Body of pancreas (tissue), 4 donors: Measurements from ENCODE around the gene TLCD3B. TPM values are rescaled to one million over a fixed set of nuclear protein-coding genes. Genes with fewer than 3 reads are reported as not detected.

Experiments used
- ATAC-seq: fragments of 150-250 bp; one replicate; pipeline ENCODE4 v1.9.1; 2016
- DNase-seq, 4 donors: peaks; one replicate each; pipeline ENCODE4 v3.0.0-alpha.2; 2019
- H3K27ac ChIP-seq, 4 donors: fragments of 200-600 bp; sonication (generic); 1 replicate in 3 of 4; 2 replicates in 1 of 4; pipeline versions ENCODE4 v1.5.1 to v1.6.1; 2016 to 2019; ENCODE audit warnings: mild to moderate bottlenecking in 1 of 4, mixed read lengths in 1 of 4, moderate library complexity in 1 of 4
- H3K27me3 ChIP-seq, 2 donors: fragments of 200-600 bp; sonication (generic); one replicate each; pipeline ENCODE4 v1.6.0; 2016; ENCODE audit warnings: mild to moderate bottlenecking in 1 of 2
- H3K36me3 ChIP-seq, 2 donors: fragments of 200-600 bp; sonication (generic); replicated peaks in 1 of 2; 2 replicates each; pipeline ENCODE4 v1.5.1; 2016; ENCODE audit warnings: low read depth in 2 of 2; ENCODE audit not compliant: insufficient read depth in 1 of 2
- H3K4me1 ChIP-seq: fragments of 200-600 bp; sonication (generic); one replicate; pipeline ENCODE4 v1.6.0; 2016
- H3K4me3 ChIP-seq, 2 donors: fragments of 200-600 bp; sonication (generic); 1 replicate in 1 of 2; 2 replicates in 1 of 2; pipeline ENCODE4 v1.5.1; 2016 to 2019
- H3K9me3 ChIP-seq, 3 donors: fragments of 200-600 bp; sonication (generic); 1 replicate in 2 of 3; 2 replicates in 1 of 3; pipeline ENCODE4 v1.5.1; 2016
- POLR2A ChIP-seq, 3 donors: fragments of 450-650 bp; IDR thresholded peaks; one replicate each; pipeline ENCODE4 v1.6.1; 2016; ENCODE audit warnings: antibody characterized with exemption in 3 of 3, mild to moderate bottlenecking in 2 of 3
- WGBS, 2 donors: methylation state at CpG; one replicate each; pipeline ENCODE4 v1.1.5; 2017; 5-methylcytosine and 5-hydroxymethylcytosine counted together
- intact Hi-C: fragments of 100-400 bp; cut with DNase I; formaldehyde crosslinking; loops from one replicate; pipeline ENCODE4 v1.15.1; 2023
- total RNA-seq, 2 donors: library from RNA; depleted of rRNA; stranded (reverse); fragments of >200 nt; gene quantifications; one replicate each; pipeline ENCODE4 v1.1.0, GENCODE V29; 2016
- TF ChIP-seq, protein P1 (sequence below), 7 experiments: fragments of 450-650 bp in 4 of 7; fragments of 200-600 bp in 3 of 7; sonication (generic) in 3 of 7; IDR thresholded peaks; one replicate each; pipeline ENCODE4 v1.5.1; 2016 to 2019; ENCODE audit warnings: antibody characterized with exemption in 7 of 7

The TLCD3B gene
- total RNA-seq, 2 donors from 2014 or later = not detected

- DNase-seq (peak in 2 of 4 donors; percentile 23 to 32), ATAC-seq (no peak)
- no peak for TF ChIP-seq POLR2A (IDR thresholded peaks at IDR 0.05)
- TF ChIP-seq, protein P1, sequence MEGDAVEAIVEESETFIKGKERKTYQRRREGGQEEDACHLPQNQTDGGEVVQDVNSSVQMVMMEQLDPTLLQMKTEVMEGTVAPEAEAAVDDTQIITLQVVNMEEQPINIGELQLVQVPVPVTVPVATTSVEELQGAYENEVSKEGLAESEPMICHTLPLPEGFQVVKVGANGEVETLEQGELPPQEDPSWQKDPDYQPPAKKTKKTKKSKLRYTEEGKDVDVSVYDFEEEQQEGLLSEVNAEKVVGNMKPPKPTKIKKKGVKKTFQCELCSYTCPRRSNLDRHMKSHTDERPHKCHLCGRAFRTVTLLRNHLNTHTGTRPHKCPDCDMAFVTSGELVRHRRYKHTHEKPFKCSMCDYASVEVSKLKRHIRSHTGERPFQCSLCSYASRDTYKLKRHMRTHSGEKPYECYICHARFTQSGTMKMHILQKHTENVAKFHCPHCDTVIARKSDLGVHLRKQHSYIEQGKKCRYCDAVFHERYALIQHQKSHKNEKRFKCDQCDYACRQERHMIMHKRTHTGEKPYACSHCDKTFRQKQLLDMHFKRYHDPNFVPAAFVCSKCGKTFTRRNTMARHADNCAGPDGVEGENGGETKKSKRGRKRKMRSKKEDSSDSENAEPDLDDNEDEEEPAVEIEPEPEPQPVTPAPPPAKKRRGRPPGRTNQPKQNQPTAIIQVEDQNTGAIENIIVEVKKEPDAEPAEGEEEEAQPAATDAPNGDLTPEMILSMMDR (IDR thresholded peaks at IDR 0.05) = peak in 4 of 7 experiments; percentile 35 to 41 (median 39)
- intact Hi-C loops = no loop called here
- no peaks in the 10 kb centered on the region for H3K27me3 ChIP-seq
- no peaks in the 10 kb centered on the region for H3K9me3 ChIP-seq
- 80 to 88% methylated on average over 5 to 17 of the region's 17 CpGs for WGBS, 2 donors
- no peak overlapping the region for H3K4me3 ChIP-seq
- H3K27ac ChIP-seq = no peak overlapping the region
- H3K36me3 ChIP-seq = peaks cover 10 to 24% of the 10 kb centered on the region in 2 donors
- H3K4me1 ChIP-seq = peaks cover 36% of the 10 kb centered on the region
These were observed 37.9 kb upstream of the TLCD3B start for GRCh38 chr16:30068750-30069610.

DNA sequence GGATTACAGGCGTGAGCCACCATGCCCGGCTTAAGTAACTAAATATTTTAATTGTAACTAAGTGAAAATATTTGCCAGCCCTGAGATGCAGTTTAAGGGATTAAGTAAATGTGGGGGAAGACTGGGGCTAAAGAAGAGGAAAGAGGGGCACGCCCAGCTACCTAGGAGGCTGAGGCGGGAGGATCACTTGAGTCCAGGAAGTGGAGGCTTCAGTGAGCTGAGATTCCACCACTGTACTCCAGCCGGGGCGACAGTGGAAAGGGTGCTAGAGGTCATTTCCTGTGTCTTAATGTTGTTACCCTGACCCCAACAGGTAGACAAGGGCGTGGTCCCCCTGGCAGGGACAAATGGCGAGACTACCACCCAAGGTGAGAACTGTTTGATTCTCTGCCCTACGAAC is 37.3 kb upstream of the TLCD3B start:
- Histone ChIP-seq H3K36me3 (peaks cover 10 to 24% of the 10 kb centered on the region in 2 donors), H3K27ac (no peak overlapping the region), H3K4me1 (peaks cover 42% of the 10 kb centered on the region), H3K4me3 (no peak overlapping the region), H3K9me3 (no peaks in the 10 kb centered on the region), H3K27me3 (no peaks in the 10 kb centered on the region)
- 84 to 94% methylated on average over 7 to 9 of the region's 9 CpGs for WGBS, 2 donors
- DNase-seq (no peak), ATAC-seq (no peak)
- intact Hi-C loops = no loop called here
- TF ChIP-seq, protein P1 (IDR thresholded peaks at IDR 0.05) = no peak
- TF ChIP-seq POLR2A (IDR thresholded peaks at IDR 0.05) = no peak

DNA sequence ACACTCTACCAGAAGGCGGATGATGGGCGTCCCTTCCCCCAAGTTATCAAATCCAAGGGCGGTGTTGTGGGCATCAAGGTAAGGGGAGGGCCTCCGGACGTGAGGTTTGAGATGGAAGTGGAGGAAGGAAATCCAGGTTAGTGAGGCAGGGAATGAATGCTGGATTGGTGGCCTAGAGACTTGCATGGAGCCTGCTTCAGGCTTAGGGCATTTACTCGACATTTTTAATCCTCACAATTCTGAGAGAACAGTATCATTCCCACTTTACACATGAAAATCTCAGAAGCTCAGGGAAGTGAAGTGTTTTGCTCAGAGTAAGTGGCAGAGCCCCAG is 36.5 kb upstream of the TLCD3B start:
- no peaks in the 10 kb centered on the region for H3K27me3 ChIP-seq
- ATAC-seq = no peak
- no peak for TF ChIP-seq POLR2A (IDR thresholded peaks at IDR 0.05)
- TF ChIP-seq, protein P1 (IDR thresholded peaks at IDR 0.05) = no peak
- 75 to 79% methylated on average over 6 of the region's 6 CpGs for WGBS, 2 donors
- H3K4me3 ChIP-seq = no peak overlapping the region
- peak overlapping the region in 3 of 4 donors; percentile 86 to 99 (median 99) for H3K27ac ChIP-seq
- peaks cover 45% of the 10 kb centered on the region for H3K4me1 ChIP-seq
- DNase-seq = no peak
- intact Hi-C loops = no loop called here
- peaks cover 10 to 24% of the 10 kb centered on the region in 2 donors for H3K36me3 ChIP-seq
- no peaks in the 10 kb centered on the region for H3K9me3 ChIP-seq

GRCh38 chr16:30066761-30067583 is 35.9 kb upstream of the TLCD3B start:
- peak overlapping the region in 3 of 4 donors; percentile 86 to 99 (median 99) for H3K27ac ChIP-seq
- no peaks in the 10 kb centered on the region for H3K9me3 ChIP-seq
- H3K36me3 ChIP-seq = peaks cover 10 to 24% of the 10 kb centered on the region in 2 donors
- intact Hi-C loops = no loop called here
- ATAC-seq (no peak), DNase-seq (peak in 1 of 4 donors; percentile 44)
- TF ChIP-seq POLR2A (IDR thresholded peaks at IDR 0.05) = no peak
- TF ChIP-seq, protein P1 (IDR thresholded peaks at IDR 0.05) = no peak
- no peaks in the 10 kb centered on the region for H3K27me3 ChIP-seq
- H3K4me1 ChIP-seq = peaks cover 45% of the 10 kb centered on the region
- WGBS, 2 donors = 34 to 36% methylated on average over 11 to 21 of the region's 21 CpGs
- H3K4me3 ChIP-seq = peak overlapping the region; percentile 52 to 83
